Measurements from ENCODE around the gene C2orf76.

The C2orf76 gene

GRCh38 chr2:119339562-119339923 lies 27.1 kb downstream of the C2orf76 start:
- H3K4me3 ChIP-seq (ENCODE audit: insufficient read length, low read depth) = no peak overlapping the region
- H3K9me3 ChIP-seq (ENCODE audit: insufficient read depth, low read length) = no peaks in the 10 kb centered on the region
- no peak overlapping the region for H3K9ac ChIP-seq (ENCODE audit: insufficient read length, low read depth)
- TF ChIP-seq ZNF274 (IDR thresholded peaks at IDR 0.05; ENCODE audit: low read depth, low read length) (no peak), SUZ12 (IDR thresholded peaks at IDR 0.05; ENCODE audit: extremely low read depth, insufficient read depth, insufficient read length) (no peak), YY1 (IDR thresholded peaks at IDR 0.05; ENCODE audit: insufficient read depth, insufficient read length) (no peak)
- H3K36me3 ChIP-seq (ENCODE audit: insufficient read depth, insufficient read length, low read length) = no peaks in the 10 kb centered on the region
- DNase-seq (ENCODE audit: low read depth, low spot score) = no peak
- H3K4me1 ChIP-seq (ENCODE audit: insufficient read depth, insufficient read length) = no peaks in the 10 kb centered on the region
- no peaks in the 10 kb centered on the region for H3K27me3 ChIP-seq (ENCODE audit: insufficient read depth, insufficient read length)

- Histone ChIP-seq H3K36me3 (ENCODE audit: insufficient read depth, insufficient read length, low read length) (no peaks in the 10 kb centered on the region), H3K4me1 (ENCODE audit: insufficient read depth, insufficient read length) (no peaks in the 10 kb centered on the region)
Measured at GRCh38 chr2:119338826-119339561, 27.6 kb downstream of the C2orf76 start.

DNA sequence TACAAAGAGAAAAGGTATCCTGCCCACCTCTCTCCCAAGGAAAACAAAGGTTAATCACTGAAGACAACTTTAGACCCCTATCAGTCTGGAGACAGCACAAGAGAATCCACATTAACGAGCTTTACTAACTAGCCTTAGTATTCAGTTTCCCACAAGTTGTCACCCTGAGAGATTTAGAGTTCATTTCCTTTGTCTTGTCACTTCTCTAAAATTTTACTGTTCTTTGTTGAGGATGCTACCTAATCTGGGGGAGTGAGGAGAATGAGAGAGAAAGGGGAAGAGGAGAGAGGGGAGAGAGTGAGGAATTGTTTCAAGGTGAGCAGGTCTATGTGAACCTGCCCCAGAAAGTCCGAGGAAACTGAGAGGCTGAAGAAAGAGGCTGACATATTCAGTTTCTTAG lies 28.4 kb downstream of the C2orf76 start:
- H3K9ac ChIP-seq (ENCODE audit: insufficient read length, low read depth) = no peak overlapping the region

More at GRCh38 chr2:119338826-119339561, 27.6 kb downstream of the C2orf76 start:
- no peak for DNase-seq (ENCODE audit: low read depth, low spot score)
- Histone ChIP-seq H3K4me3 (ENCODE audit: insufficient read length, low read depth) (no peak overlapping the region), H3K27me3 (ENCODE audit: insufficient read depth, insufficient read length) (no peaks in the 10 kb centered on the region), H3K9ac (ENCODE audit: insufficient read length, low read depth) (no peak overlapping the region), H3K9me3 (ENCODE audit: insufficient read depth, low read length) (no peaks in the 10 kb centered on the region)
- no peak for TF ChIP-seq SUZ12 (IDR thresholded peaks at IDR 0.05; ENCODE audit: extremely low read depth, insufficient read depth, insufficient read length)
- no peak for TF ChIP-seq ZNF274 (IDR thresholded peaks at IDR 0.05; ENCODE audit: low read depth, low read length)
- TF ChIP-seq YY1 (IDR thresholded peaks at IDR 0.05; ENCODE audit: insufficient read depth, insufficient read length) = no peak

DNA sequence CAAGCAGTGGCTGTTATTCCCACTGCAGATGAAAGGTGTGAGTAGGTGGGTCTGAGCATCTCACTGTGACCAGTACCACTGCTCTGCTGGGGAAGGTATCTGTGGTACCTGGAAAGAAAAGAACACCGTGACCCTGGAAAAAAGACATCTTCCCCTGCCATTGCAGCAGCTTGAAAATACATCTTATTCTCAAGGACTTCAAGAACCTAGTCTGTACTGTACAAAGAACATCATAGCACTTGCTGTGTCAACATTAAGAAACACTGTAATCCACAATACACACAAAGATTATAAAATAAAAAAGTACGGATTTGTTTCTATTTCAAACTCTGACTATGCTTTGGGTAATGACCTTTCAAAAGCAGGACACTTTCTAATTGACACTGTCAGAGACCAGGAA lies 28.9 kb downstream of the C2orf76 start:
- DNase-seq (ENCODE audit: low read depth, low spot score) = no peak
- H3K36me3 ChIP-seq (ENCODE audit: insufficient read depth, insufficient read length, low read length) = no peaks in the 10 kb centered on the region
- no peak for TF ChIP-seq YY1 (IDR thresholded peaks at IDR 0.05; ENCODE audit: insufficient read depth, insufficient read length)
- TF ChIP-seq SUZ12 (IDR thresholded peaks at IDR 0.05; ENCODE audit: extremely low read depth, insufficient read depth, insufficient read length) = no peak
- TF ChIP-seq ZNF274 (IDR thresholded peaks at IDR 0.05; ENCODE audit: low read depth, low read length) = no peak
- H3K9ac ChIP-seq (ENCODE audit: insufficient read length, low read depth) = no peak overlapping the region
- H3K4me3 ChIP-seq (ENCODE audit: insufficient read length, low read depth) = no peak overlapping the region
- no peaks in the 10 kb centered on the region for H3K9me3 ChIP-seq (ENCODE audit: insufficient read depth, low read length)
- no peaks in the 10 kb centered on the region for H3K27me3 ChIP-seq (ENCODE audit: insufficient read depth, insufficient read length)
- H3K4me1 ChIP-seq (ENCODE audit: insufficient read depth, insufficient read length) = no peaks in the 10 kb centered on the region

More for the DNA sequence above, 28.4 kb downstream of the C2orf76 start:
- DNase-seq (ENCODE audit: low read depth, low spot score) = no peak
- Histone ChIP-seq H3K36me3 (ENCODE audit: insufficient read depth, insufficient read length, low read length) (no peaks in the 10 kb centered on the region), H3K9me3 (ENCODE audit: insufficient read depth, low read length) (no peaks in the 10 kb centered on the region), H3K27me3 (ENCODE audit: insufficient read depth, insufficient read length) (no peaks in the 10 kb centered on the region), H3K4me1 (ENCODE audit: insufficient read depth, insufficient read length) (no peaks in the 10 kb centered on the region), H3K4me3 (ENCODE audit: insufficient read length, low read depth) (no peak overlapping the region)
- TF ChIP-seq ZNF274 (IDR thresholded peaks at IDR 0.05; ENCODE audit: low read depth, low read length) (no peak), SUZ12 (IDR thresholded peaks at IDR 0.05; ENCODE audit: extremely low read depth, insufficient read depth, insufficient read length) (no peak), YY1 (IDR thresholded peaks at IDR 0.05; ENCODE audit: insufficient read depth, insufficient read length) (no peak)

DNA sequence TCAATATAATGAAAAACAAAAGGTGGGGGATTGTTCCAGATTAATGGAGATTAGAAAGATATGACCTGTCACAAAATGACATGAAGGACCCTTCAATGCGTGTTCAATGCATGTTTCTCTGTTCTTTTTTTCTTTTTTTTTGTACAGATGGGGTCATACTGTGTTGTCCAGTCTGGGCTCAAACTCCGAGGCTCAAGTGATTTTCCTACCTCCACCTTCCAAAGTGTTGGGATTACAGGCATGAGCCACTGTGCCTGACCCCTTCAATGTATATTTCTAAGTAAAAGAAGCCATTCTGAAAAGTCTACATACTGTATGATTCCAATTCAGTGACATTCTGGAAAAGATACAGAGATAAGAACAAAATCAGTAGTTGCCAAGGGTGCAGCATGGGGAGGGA lies 32.8 kb downstream of the C2orf76 start:
- no peaks in the 10 kb centered on the region for H3K9me3 ChIP-seq (ENCODE audit: insufficient read depth, low read length)

DNA sequence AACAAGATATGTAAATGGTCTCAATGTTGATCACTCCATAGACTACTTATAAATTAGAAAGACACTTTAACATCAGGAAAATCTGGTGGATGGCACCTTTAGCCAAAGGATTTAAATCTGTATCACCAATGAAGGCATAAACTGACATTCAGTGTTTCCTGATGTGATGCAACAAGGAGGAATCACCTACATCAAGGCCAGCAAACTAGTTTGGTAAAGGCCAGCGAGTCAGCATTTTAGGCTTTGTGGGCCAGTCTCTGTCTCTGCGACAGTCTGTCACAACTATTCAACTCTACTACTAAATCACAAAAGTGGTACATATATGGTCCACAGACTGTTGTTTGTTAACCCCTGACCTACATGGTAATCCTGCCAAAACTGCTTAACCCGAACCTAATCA lies 33.3 kb downstream of the C2orf76 start:
- Histone ChIP-seq H3K4me3 (ENCODE audit: insufficient read length, low read depth) (no peak overlapping the region), H3K9me3 (ENCODE audit: insufficient read depth, low read length) (no peaks in the 10 kb centered on the region), H3K4me1 (ENCODE audit: insufficient read depth, insufficient read length) (no peaks in the 10 kb centered on the region), H3K9ac (ENCODE audit: insufficient read length, low read depth) (no peak overlapping the region), H3K27me3 (ENCODE audit: insufficient read depth, insufficient read length) (no peaks in the 10 kb centered on the region), H3K36me3 (ENCODE audit: insufficient read depth, insufficient read length, low read length) (no peaks in the 10 kb centered on the region)
- no peak for DNase-seq (ENCODE audit: low read depth, low spot score)
- TF ChIP-seq ZNF274 (IDR thresholded peaks at IDR 0.05; ENCODE audit: low read depth, low read length) (no peak), YY1 (IDR thresholded peaks at IDR 0.05; ENCODE audit: insufficient read depth, insufficient read length) (no peak), SUZ12 (IDR thresholded peaks at IDR 0.05; ENCODE audit: extremely low read depth, insufficient read depth, insufficient read length) (no peak)

More for the DNA sequence above, 32.8 kb downstream of the C2orf76 start:
- no peak overlapping the region for H3K4me3 ChIP-seq (ENCODE audit: insufficient read length, low read depth)
- TF ChIP-seq YY1 (IDR thresholded peaks at IDR 0.05; ENCODE audit: insufficient read depth, insufficient read length) (no peak), SUZ12 (IDR thresholded peaks at IDR 0.05; ENCODE audit: extremely low read depth, insufficient read depth, insufficient read length) (no peak), ZNF274 (IDR thresholded peaks at IDR 0.05; ENCODE audit: low read depth, low read length) (no peak)
- H3K9ac ChIP-seq (ENCODE audit: insufficient read length, low read depth) = no peak overlapping the region
- H3K36me3 ChIP-seq (ENCODE audit: insufficient read depth, insufficient read length, low read length) = no peaks in the 10 kb centered on the region
- no peak for DNase-seq (ENCODE audit: low read depth, low spot score)
- H3K4me1 ChIP-seq (ENCODE audit: insufficient read depth, insufficient read length) = no peaks in the 10 kb centered on the region
- no peaks in the 10 kb centered on the region for H3K27me3 ChIP-seq (ENCODE audit: insufficient read depth, insufficient read length)

DNA sequence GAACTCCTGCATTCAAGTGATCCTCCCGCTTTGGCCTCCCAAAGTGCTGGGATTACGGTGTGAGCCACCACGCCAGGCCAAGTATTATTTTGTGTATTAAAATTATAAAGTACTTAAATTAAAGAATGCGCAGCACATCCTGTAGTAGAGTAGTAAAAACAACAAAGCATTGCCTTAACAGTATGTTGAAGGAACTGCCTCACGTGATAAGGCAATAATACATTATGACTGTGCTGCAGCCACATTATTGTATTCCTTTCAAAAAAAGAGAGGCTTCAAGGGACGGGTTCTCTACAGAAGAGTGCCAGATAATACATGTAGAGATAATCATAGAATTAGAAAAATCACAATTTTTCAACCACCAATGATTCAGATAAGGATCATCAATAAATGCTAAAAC lies 33.7 kb downstream of the C2orf76 start:
- no peak overlapping the region for H3K4me3 ChIP-seq (ENCODE audit: insufficient read length, low read depth)
- DNase-seq (ENCODE audit: low read depth, low spot score) = no peak
- no peaks in the 10 kb centered on the region for H3K36me3 ChIP-seq (ENCODE audit: insufficient read depth, insufficient read length, low read length)
- TF ChIP-seq ZNF274 (IDR thresholded peaks at IDR 0.05; ENCODE audit: low read depth, low read length) (no peak), YY1 (IDR thresholded peaks at IDR 0.05; ENCODE audit: insufficient read depth, insufficient read length) (no peak), SUZ12 (IDR thresholded peaks at IDR 0.05; ENCODE audit: extremely low read depth, insufficient read depth, insufficient read length) (no peak)
- no peaks in the 10 kb centered on the region for H3K4me1 ChIP-seq (ENCODE audit: insufficient read depth, insufficient read length)
- no peaks in the 10 kb centered on the region for H3K9me3 ChIP-seq (ENCODE audit: insufficient read depth, low read length)
- H3K9ac ChIP-seq (ENCODE audit: insufficient read length, low read depth) = no peak overlapping the region
- H3K27me3 ChIP-seq (ENCODE audit: insufficient read depth, insufficient read length) = no peaks in the 10 kb centered on the region
